ENCODE measurements around the gene EIF4A3.

GRCh38 chr17:80180192-80180591 lies 33.3 kb upstream of the EIF4A3 start:
- TF ChIP-seq, protein P1, sequence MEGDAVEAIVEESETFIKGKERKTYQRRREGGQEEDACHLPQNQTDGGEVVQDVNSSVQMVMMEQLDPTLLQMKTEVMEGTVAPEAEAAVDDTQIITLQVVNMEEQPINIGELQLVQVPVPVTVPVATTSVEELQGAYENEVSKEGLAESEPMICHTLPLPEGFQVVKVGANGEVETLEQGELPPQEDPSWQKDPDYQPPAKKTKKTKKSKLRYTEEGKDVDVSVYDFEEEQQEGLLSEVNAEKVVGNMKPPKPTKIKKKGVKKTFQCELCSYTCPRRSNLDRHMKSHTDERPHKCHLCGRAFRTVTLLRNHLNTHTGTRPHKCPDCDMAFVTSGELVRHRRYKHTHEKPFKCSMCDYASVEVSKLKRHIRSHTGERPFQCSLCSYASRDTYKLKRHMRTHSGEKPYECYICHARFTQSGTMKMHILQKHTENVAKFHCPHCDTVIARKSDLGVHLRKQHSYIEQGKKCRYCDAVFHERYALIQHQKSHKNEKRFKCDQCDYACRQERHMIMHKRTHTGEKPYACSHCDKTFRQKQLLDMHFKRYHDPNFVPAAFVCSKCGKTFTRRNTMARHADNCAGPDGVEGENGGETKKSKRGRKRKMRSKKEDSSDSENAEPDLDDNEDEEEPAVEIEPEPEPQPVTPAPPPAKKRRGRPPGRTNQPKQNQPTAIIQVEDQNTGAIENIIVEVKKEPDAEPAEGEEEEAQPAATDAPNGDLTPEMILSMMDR (conservative IDR thresholded peaks at IDR 0.05; ENCODE audit: low read depth, low read length), result no peak
- TF ChIP-seq EZH2 (IDR thresholded peaks at IDR 0.05; ENCODE audit: borderline replicate concordance, low read depth, low read length, poor library complexity, severe bottlenecking), result no peak
